ENCODE results near the gene CCDC85C.

Gene CCDC85C

DNA sequence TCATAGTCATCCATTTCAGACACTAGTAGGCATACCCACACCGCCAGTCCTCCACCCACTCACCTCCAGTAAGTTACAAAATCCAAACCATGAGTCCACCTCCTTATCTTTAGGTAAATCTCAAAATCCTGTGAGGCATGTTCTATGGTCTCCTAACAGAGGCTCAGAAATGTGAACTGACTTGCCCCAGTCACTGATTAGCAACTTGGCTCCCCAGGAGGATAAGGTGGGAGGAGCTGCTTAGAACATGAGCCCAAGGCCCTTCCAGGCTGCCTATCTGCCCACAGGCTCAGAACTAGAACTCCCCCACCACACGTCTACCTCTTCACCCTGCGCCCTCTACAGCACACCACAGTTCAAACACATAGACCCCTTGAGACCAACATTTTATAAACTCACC is 143.2 kb downstream of the CCDC85C start:
- TF ChIP-seq, protein P1, sequence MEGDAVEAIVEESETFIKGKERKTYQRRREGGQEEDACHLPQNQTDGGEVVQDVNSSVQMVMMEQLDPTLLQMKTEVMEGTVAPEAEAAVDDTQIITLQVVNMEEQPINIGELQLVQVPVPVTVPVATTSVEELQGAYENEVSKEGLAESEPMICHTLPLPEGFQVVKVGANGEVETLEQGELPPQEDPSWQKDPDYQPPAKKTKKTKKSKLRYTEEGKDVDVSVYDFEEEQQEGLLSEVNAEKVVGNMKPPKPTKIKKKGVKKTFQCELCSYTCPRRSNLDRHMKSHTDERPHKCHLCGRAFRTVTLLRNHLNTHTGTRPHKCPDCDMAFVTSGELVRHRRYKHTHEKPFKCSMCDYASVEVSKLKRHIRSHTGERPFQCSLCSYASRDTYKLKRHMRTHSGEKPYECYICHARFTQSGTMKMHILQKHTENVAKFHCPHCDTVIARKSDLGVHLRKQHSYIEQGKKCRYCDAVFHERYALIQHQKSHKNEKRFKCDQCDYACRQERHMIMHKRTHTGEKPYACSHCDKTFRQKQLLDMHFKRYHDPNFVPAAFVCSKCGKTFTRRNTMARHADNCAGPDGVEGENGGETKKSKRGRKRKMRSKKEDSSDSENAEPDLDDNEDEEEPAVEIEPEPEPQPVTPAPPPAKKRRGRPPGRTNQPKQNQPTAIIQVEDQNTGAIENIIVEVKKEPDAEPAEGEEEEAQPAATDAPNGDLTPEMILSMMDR (IDR thresholded peaks at IDR 0.05; ENCODE audit: control insufficient read depth, insufficient read depth, low read depth, low read length, missing control alignments): no peak
- H3K4me3 ChIP-seq (ENCODE audit: control insufficient read depth, low read depth, low read length): no peak overlapping the region
- DNase-seq (ENCODE audit: low read depth): no peak

- no peak overlapping the region for H3K4me3 ChIP-seq (ENCODE audit: control insufficient read depth, low read depth, low read length)
- DNase-seq (ENCODE audit: low read depth): no peak
- TF ChIP-seq, protein P1 (IDR thresholded peaks at IDR 0.05; ENCODE audit: control insufficient read depth, insufficient read depth, low read depth, low read length, missing control alignments): no peak
These were observed 144.4 kb downstream of the CCDC85C start for GRCh38 chr14:99459481-99460100.

DNA sequence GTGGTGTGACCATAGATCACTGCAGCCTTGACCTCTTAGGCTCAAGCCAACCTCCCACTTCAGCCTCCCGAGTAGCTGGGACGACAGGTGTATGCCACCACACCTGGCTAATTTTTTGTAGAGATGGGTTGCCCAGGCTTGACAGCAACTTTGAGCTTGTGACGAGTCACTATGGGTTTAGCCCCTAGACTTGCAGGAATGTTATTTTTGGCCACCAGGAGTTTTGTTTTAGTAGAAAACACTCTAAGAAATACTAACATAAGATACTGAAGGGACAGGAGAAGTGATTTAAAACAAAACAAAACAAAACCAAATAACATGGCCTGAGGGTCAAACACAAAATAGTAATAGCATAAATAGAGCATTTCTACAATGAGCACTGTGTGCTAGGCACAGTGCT is 149.8 kb downstream of the CCDC85C start:
- no peak for DNase-seq (ENCODE audit: low read depth)
- H3K4me3 ChIP-seq (ENCODE audit: control insufficient read depth, low read depth, low read length): no peak overlapping the region
- TF ChIP-seq, protein P1 (IDR thresholded peaks at IDR 0.05; ENCODE audit: control insufficient read depth, insufficient read depth, low read depth, low read length, missing control alignments): no peak

DNA sequence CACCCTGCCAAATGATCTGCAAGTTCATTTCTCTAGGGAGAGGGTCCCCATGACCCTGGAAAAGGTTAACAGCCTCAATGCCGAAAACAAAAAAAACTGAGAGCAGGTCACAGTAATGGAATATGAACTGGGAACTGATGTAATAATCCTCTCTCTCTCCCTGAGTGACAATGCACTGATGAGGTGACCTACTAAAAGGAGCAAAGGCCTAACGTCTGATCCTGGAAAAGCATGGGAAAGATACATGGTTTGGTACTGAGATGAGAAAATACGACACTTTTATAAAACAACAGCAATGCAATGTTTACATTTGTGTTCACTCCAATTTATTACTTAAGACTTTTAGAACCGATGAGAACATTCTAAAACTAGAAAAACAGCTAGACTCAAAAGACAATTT is 151.0 kb downstream of the CCDC85C start:
- TF ChIP-seq, protein P1 (IDR thresholded peaks at IDR 0.05; ENCODE audit: control insufficient read depth, insufficient read depth, low read depth, low read length, missing control alignments): no peak
- H3K4me3 ChIP-seq (ENCODE audit: control insufficient read depth, low read depth, low read length): no peak overlapping the region
- no peak for DNase-seq (ENCODE audit: low read depth)

DNA sequence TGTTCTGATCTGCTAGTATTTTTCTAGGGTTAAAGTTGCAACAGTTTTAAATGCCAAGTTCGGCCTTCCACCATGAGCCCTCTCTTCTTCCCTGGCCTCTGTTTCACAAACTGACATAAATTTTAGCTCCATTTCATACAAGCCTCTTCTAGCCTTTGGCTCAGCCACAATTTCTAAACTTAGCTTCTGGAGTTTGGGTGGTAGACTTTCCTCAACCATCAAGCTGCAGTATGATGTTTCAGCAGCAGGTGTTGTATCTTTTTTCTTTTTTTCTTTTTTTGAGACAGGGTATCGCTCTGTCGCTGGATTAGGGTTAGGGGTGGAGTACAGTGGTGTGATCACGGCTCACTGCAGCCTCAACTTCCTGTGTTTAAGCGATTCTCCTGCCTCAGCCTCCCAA is 152.8 kb downstream of the CCDC85C start:
- no peak for DNase-seq (ENCODE audit: low read depth)
- TF ChIP-seq, protein P1 (IDR thresholded peaks at IDR 0.05; ENCODE audit: control insufficient read depth, insufficient read depth, low read depth, low read length, missing control alignments): no peak
- no peak overlapping the region for H3K4me3 ChIP-seq (ENCODE audit: control insufficient read depth, low read depth, low read length)

DNA sequence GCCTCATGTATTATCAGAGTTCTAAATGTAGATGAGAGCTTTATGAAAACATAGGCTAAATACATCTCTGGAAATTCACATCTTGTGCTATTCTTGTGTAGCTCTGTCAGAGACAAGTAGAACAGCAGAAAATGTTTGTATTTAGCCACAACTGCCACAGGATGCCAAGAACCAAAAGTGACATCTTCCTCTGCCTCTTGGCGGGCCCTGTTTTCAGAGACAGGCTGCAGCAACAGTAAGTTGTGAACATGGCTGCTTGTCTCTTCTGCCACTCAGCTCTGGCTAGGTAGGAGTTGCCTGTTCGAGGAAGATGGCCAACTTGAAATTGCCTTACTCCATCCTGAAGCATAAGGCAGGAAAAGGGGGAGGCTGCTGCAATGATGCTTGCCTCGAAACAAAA is 153.7 kb downstream of the CCDC85C start:
- DNase-seq (ENCODE audit: low read depth): no peak
- no peak overlapping the region for H3K4me3 ChIP-seq (ENCODE audit: control insufficient read depth, low read depth, low read length)
- TF ChIP-seq, protein P1 (IDR thresholded peaks at IDR 0.05; ENCODE audit: control insufficient read depth, insufficient read depth, low read depth, low read length, missing control alignments): no peak
